Trophoblast cell (in vitro differentiated cells and primary cell): Measurements from ENCODE around the gene PLCG2.
A peak's percentile ranks its signal among the peaks of the same experiment; 100 is the strongest.

Experiments
- DNase-seq, 2 donors: peaks; one replicate each; pipeline ENCODE4 v3.0.0-alpha.2; 2016
- H2AFZ ChIP-seq: 2 replicates; pipeline ENCODE4 v1.6.1; 2013; ENCODE audit warnings: low read length, moderate library complexity, mild to moderate bottlenecking; ENCODE audit not compliant: insufficient read depth, poor library complexity
- H2AK5ac ChIP-seq: 2 replicates; pipeline ENCODE4 v1.6.1; 2013; ENCODE audit warnings: mild to moderate bottlenecking, low read length
- H2BK120ac ChIP-seq: 2 replicates; pipeline ENCODE4 v1.6.1; 2013; ENCODE audit warnings: low read length, mild to moderate bottlenecking, moderate library complexity; ENCODE audit not compliant: insufficient read depth, poor library complexity
- H2BK12ac ChIP-seq: 2 replicates; pipeline ENCODE4 v1.6.1; 2013; ENCODE audit warnings: mild to moderate bottlenecking, low read length, moderate library complexity
- H2BK5ac ChIP-seq: 2 replicates; pipeline ENCODE4 v1.6.1; 2013; ENCODE audit warnings: low read length, low read depth, moderate library complexity, mild to moderate bottlenecking; ENCODE audit not compliant: poor library complexity
- H3K14ac ChIP-seq: 2 replicates; pipeline ENCODE4 v1.6.1; 2013; ENCODE audit warnings: mild to moderate bottlenecking, low read length
- H3K18ac ChIP-seq: 2 replicates; pipeline ENCODE4 v1.6.1; 2013; ENCODE audit warnings: mild to moderate bottlenecking, low read length
- H3K23ac ChIP-seq: 2 replicates; pipeline ENCODE4 v1.6.1; 2013; ENCODE audit warnings: low read length
- H3K27ac ChIP-seq: 2 replicates; pipeline ENCODE4 v1.5.1; 2013; ENCODE audit warnings: low read depth, mild to moderate bottlenecking, inconsistent platforms, low read length, moderate library complexity
- H3K27me3 ChIP-seq: 2 replicates; pipeline ENCODE4 v1.6.1; 2013; ENCODE audit warnings: inconsistent platforms, mild to moderate bottlenecking, low read length, moderate library complexity; ENCODE audit not compliant: insufficient read depth
- H3K36me3 ChIP-seq, 2 experiments: 1 replicate in 1 of 2; 2 replicates in 1 of 2; pipeline ENCODE4 v1.6.1; 2013; ENCODE audit warnings: low read length in 2 of 2, mild to moderate bottlenecking in 2 of 2, moderate library complexity in 1 of 2; ENCODE audit not compliant: insufficient read depth in 2 of 2, control insufficient read depth in 1 of 2
- H3K4ac ChIP-seq: 2 replicates; pipeline ENCODE4 v1.6.1; 2013; ENCODE audit warnings: low read depth, mild to moderate bottlenecking, low read length, moderate library complexity
- H3K4me1 ChIP-seq, 2 experiments: 1 replicate in 1 of 2; 2 replicates in 1 of 2; pipeline ENCODE4 v1.6.1; 2013; ENCODE audit warnings: low read length in 2 of 2, mild to moderate bottlenecking in 2 of 2, moderate library complexity in 1 of 2; ENCODE audit not compliant: insufficient read depth in 2 of 2, control insufficient read depth in 1 of 2
- H3K4me2 ChIP-seq: 2 replicates; pipeline ENCODE4 v1.6.1; 2013; ENCODE audit warnings: inconsistent platforms, mild to moderate bottlenecking, low read length, moderate library complexity
- H3K4me3 ChIP-seq: 2 replicates; pipeline ENCODE4 v1.5.1; 2013; ENCODE audit warnings: mild to moderate bottlenecking, low read depth, low read length, inconsistent platforms
- H3K79me1 ChIP-seq: one replicate; pipeline ENCODE4 v1.6.1; 2013; ENCODE audit warnings: low read length
- H3K79me2 ChIP-seq: 2 replicates; pipeline ENCODE4 v1.6.1; 2013; ENCODE audit warnings: low read length, mild to moderate bottlenecking; ENCODE audit not compliant: control insufficient read depth, insufficient read depth, poor library complexity
- H3K9ac ChIP-seq: 2 replicates; pipeline ENCODE4 v1.6.1; 2013; ENCODE audit warnings: mild to moderate bottlenecking, low read length
- H3K9me3 ChIP-seq: 2 replicates; pipeline ENCODE4 v1.6.1; 2013; ENCODE audit warnings: low read depth, mild to moderate bottlenecking, control low read depth, inconsistent platforms, low read length; ENCODE audit not compliant: insufficient read depth
- H4K12ac ChIP-seq: 2 replicates; pipeline ENCODE4 v1.6.1; 2013; ENCODE audit warnings: low read depth, mild to moderate bottlenecking, low read length, moderate library complexity
- H4K8ac ChIP-seq: 2 replicates; pipeline ENCODE4 v1.6.1; 2013; ENCODE audit warnings: low read depth, mild to moderate bottlenecking, low read length, moderate library complexity
- H4K91ac ChIP-seq: one replicate; pipeline ENCODE4 v1.6.1; 2013; ENCODE audit warnings: low read depth, mild to moderate bottlenecking, low read length, moderate library complexity
- WGBS: extraction: QIAGEN DNeasy Blood & Tissue Kit; methylation state at CpG from one replicate; pipeline ENCODE4 v1.1.7; 2013; ENCODE audit warnings: missing lambda C conversion rate; ENCODE audit not compliant: insufficient read length, insufficient coverage; ENCODE audit errors: extremely low coverage; 5-methylcytosine and 5-hydroxymethylcytosine counted together

PLCG2 gene

GRCh38 chr16:81744385-81744784 is 34.7 kb upstream of the PLCG2 start:
- Histone ChIP-seq H3K4me2 (no peak overlapping the region), H4K12ac (no peak overlapping the region), H3K4me3 (no peak overlapping the region), H3K27ac (no peak overlapping the region), H3K36me3 (no peaks in the 10 kb centered on the region), H2BK5ac (no peak overlapping the region), H3K27me3 (no peaks in the 10 kb centered on the region), H2AFZ (no peak overlapping the region), H2BK120ac (no peak overlapping the region), H3K4me1 (peaks cover 2 to 5% of the 10 kb centered on the region in 2 experiments), H4K8ac (no peak overlapping the region), H3K9me3 (no peaks in the 10 kb centered on the region), H3K79me1 (no peaks in the 10 kb centered on the region), H4K91ac (no peak overlapping the region), H3K23ac (no peak overlapping the region), H3K4ac (no peak overlapping the region), H2AK5ac (no peak overlapping the region), H3K18ac (no peak overlapping the region), H2BK12ac (no peak overlapping the region), H3K9ac (no peak overlapping the region), H3K14ac (no peak overlapping the region), H3K79me2 (peaks cover 1% of the 10 kb centered on the region)
- no peak for DNase-seq
- no CpG with 5 or more reads among the region's 4 CpGs for WGBS

- Histone ChIP-seq H4K8ac (peak overlapping the region; percentile 3), H3K36me3 (no peaks in the 10 kb centered on the region), H2AK5ac (no peak overlapping the region), H2AFZ (no peak overlapping the region), H3K4me3 (no peak overlapping the region), H3K14ac (no peak overlapping the region), H4K91ac (no peak overlapping the region), H3K23ac (no peak overlapping the region), H3K18ac (no peak overlapping the region), H2BK120ac (no peak overlapping the region), H3K9me3 (no peaks in the 10 kb centered on the region), H3K27ac (no peak overlapping the region), H3K4me2 (no peak overlapping the region), H3K79me2 (peaks cover 1% of the 10 kb centered on the region), H3K27me3 (no peaks in the 10 kb centered on the region), H3K79me1 (no peaks in the 10 kb centered on the region), H4K12ac (no peak overlapping the region), H3K9ac (no peak overlapping the region), H2BK5ac (no peak overlapping the region), H3K4me1 (peaks cover 2 to 5% of the 10 kb centered on the region in 2 experiments), H2BK12ac (no peak overlapping the region), H3K4ac (no peak overlapping the region)
- WGBS = no CpG with 5 or more reads among the region's 4 CpGs
- DNase-seq = no peak
Observed at GRCh38 chr16:81744911-81745310, 34.2 kb upstream of the PLCG2 start.

- Histone ChIP-seq H2BK12ac (no peak overlapping the region), H2AK5ac (no peak overlapping the region), H3K23ac (no peak overlapping the region), H3K4me2 (peak overlapping the region; percentile 90), H3K9me3 (no peaks in the 10 kb centered on the region), H4K91ac (peak overlapping the region; percentile 75), H3K4me1 (peaks cover 2 to 5% of the 10 kb centered on the region in 2 experiments), H4K8ac (peak overlapping the region; percentile 99), H3K14ac (peak overlapping the region; percentile 27), H2BK120ac (peak overlapping the region; percentile 56), H3K18ac (no peak overlapping the region), H3K4me3 (peak overlapping the region; percentile 60), H3K79me1 (no peaks in the 10 kb centered on the region), H2BK5ac (no peak overlapping the region), H3K9ac (peak overlapping the region; percentile 28), H2AFZ (peak overlapping the region; percentile 97), H3K27ac (no peak overlapping the region), H3K79me2 (peaks cover 1% of the 10 kb centered on the region), H3K36me3 (no peaks in the 10 kb centered on the region), H3K27me3 (no peaks in the 10 kb centered on the region), H4K12ac (peak overlapping the region; percentile 88), H3K4ac (peak overlapping the region; percentile 43)
- no CpG with 5 or more reads among the region's 33 CpGs for WGBS
- DNase-seq = peak in 1 of 2 donors; percentile 71
Observed at GRCh38 chr16:81745704-81746558, 33.2 kb upstream of the PLCG2 start.

- H2BK5ac ChIP-seq = no peak overlapping the region
- no peaks in the 10 kb centered on the region for H3K9me3 ChIP-seq
- no peak overlapping the region for H4K12ac ChIP-seq
- no peak overlapping the region for H3K9ac ChIP-seq
- no peak overlapping the region for H2BK12ac ChIP-seq
- H3K36me3 ChIP-seq = no peaks in the 10 kb centered on the region
- no peak overlapping the region for H3K27ac ChIP-seq
- H4K91ac ChIP-seq = no peak overlapping the region
- no CpG with 5 or more reads among the region's 5 CpGs for WGBS
- no peak overlapping the region for H3K4ac ChIP-seq
- H4K8ac ChIP-seq = no peak overlapping the region
- no peak overlapping the region for H2AK5ac ChIP-seq
- no peak overlapping the region for H3K4me3 ChIP-seq
- peak overlapping the region; percentile 90 for H3K4me2 ChIP-seq
- no peaks in the 10 kb centered on the region for H3K27me3 ChIP-seq
- no peak overlapping the region for H3K14ac ChIP-seq
- H3K79me2 ChIP-seq = peaks cover 1% of the 10 kb centered on the region
- no peaks in the 10 kb centered on the region for H3K79me1 ChIP-seq
- H3K4me1 ChIP-seq = peaks cover 2 to 5% of the 10 kb centered on the region in 2 experiments
- H2BK120ac ChIP-seq = no peak overlapping the region
- no peak overlapping the region for H3K18ac ChIP-seq
- H3K23ac ChIP-seq = no peak overlapping the region
- H2AFZ ChIP-seq = peak overlapping the region; percentile 97
- DNase-seq = no peak
Observed at GRCh38 chr16:81746566-81746965, 32.5 kb upstream of the PLCG2 start.
